NCI-H187 treated with DMSO at 0.1 percent for 48 hours (cell line): ENCODE measurements around the gene SLC15A5.

Source experiments
- DNase-seq: peaks from one replicate; lab custom pipeline; 2025; lab: John Stamatoyannopoulos, UW

Gene SLC15A5, protein sequence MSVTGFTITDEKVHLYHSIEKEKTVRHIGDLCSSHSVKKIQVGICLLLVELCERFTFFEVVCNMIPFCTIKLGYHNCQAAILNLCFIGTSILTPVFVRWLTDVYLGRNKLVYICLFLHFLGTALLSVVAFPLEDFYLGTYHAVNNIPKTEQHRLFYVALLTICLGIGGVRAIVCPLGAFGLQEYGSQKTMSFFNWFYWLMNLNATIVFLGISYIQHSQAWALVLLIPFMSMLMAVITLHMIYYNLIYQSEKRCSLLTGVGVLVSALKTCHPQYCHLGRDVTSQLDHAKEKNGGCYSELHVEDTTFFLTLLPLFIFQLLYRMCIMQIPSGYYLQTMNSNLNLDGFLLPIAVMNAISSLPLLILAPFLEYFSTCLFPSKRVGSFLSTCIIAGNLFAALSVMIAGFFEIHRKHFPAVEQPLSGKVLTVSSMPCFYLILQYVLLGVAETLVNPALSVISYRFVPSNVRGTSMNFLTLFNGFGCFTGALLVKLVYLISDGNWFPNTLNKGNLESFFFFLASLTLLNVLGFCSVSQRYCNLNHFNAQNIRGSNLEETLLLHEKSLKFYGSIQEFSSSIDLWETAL

DNA sequence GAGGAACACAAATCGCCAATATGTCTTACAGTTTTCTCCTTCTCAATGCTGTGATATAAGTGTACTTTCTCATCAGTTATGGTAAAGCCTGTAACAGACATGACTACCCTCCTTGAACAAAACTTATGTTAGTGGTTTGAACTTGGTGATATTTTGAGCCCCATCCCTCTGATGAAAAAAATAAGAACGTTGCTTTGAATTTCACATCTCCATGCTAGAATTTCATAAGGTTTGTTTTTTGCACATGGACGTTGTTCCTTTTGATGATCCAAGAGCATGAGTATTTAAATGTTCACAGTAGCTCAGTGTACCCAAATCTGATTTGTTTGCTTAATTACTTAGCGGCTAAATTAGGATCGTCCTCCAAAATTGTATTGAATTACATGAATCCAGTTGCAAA, at the start of gene SLC15A5:
Gene SLC15A5 (minus strand): TSS at position 101 of the 400 bp plus-strand sequence. CDS start 0 bp downstream, at position 101.
- DNase-seq, result no peak

DNA sequence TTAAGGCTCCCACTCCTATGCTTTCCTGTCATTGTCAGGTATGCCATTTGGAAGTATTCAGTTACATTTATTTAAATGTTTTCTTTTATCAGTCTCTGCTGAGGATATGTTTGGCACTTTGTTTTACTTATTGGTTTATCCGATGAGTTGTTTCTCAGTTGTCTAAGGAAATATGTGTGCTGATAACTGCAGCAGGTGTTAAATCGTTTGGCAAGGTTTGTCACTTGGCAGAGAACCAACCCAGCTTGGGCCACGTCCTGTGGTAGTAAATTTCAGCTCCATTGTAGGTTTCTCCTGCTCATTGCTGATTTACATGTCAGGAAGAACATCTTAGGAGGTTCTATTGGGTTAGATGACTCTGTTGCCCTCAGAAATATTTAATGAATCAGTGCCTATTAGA, 47.9 kb upstream of the SLC15A5 start:
- DNase-seq, result no peak

DNA sequence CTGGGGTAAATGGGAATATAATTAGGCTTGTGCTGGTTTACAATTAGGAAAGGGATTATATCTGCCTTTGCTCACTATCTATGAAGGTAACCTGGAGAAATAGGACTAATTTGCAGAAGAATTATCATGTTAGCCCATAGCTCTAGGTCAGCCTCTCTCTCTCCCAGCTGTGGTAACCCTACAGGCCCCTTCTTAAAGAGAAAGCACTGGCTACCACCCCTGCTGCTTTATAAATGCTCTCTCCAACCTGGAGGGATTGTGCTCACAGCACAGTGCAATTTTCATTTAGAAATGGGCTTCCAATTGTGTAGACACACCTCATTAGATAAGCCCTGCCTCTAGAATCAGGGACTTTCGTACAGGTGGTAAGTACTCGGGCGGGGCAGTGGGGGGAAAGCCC, 47.3 kb upstream of the SLC15A5 start:
- no peak for DNase-seq

DNA sequence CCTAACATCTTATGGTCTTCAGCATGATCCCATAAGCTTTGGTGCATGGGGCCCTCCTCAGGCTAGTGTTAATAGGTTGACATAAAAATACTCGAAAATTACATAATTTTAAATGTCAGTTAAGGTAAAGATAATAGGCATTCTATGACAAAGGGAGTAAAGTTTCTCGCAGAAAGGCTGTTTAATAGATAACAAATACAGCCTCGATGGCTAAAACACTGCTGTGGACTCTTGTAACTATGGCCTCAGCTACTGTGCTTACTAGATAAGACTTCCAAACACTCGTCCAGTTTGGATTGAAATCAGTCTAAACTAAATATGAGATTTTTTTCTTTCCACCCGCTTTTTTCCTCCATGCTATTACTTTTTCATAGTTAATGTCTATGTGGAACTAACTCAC, 46.8 kb upstream of the SLC15A5 start:
- DNase-seq, result no peak

DNA sequence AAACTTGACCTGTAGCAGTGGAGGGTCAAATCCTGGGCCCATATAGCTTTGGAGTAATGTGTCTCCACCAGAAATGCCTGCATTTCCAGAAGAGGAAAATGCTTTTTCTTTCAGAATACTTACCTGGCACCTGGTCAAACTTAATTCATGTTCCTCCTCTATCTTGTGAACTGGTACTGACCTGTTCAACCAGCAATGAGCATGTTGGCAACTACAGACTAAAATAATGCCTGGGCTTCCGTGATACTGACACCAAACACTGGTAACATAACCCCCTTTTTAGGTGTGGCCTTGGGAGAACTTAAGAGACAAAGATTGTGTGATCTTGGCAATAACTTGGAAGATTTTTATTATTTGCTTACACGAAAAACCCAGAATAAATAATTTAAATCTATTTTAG, 46.2 kb upstream of the SLC15A5 start:
- DNase-seq, result no peak

DNA sequence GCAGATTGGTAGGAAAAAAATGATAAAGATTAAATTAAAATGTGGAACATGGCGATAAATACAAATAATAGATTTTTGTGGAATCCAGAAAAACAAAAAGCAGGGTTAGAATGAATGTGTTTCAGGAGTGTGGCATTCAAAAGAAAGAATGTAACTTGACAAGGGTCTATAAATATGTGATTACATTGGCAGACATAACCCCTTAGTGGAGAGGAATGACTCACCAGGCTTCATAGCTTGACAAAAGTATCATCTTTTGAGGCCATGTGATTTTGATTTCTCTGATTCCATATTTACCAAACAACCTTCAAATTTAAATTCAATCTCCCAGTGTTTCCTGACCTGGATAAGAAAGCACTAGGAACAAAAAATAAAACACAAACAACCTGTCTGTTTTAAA, 45.5 kb upstream of the SLC15A5 start:
- no peak for DNase-seq

DNA sequence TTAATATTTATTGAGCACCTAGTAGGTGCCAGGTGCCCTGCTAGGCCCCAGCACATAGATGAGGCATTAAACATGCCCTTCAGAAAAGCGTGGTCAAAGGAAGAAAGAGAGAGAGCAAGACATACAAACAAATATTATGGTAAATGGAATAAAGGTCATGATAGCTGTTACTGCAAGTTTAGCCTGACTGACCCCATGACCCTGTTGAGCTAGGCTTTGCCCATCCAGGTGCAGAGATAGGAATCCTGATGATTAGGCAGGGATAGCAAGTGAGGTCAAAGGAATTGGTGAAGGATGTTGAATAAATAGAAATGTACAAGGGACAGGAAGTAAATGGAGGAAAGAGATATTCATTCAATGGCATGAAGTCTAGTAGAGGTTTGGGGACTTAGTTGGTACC, 33.4 kb upstream of the SLC15A5 start:
- DNase-seq, result no peak

DNA sequence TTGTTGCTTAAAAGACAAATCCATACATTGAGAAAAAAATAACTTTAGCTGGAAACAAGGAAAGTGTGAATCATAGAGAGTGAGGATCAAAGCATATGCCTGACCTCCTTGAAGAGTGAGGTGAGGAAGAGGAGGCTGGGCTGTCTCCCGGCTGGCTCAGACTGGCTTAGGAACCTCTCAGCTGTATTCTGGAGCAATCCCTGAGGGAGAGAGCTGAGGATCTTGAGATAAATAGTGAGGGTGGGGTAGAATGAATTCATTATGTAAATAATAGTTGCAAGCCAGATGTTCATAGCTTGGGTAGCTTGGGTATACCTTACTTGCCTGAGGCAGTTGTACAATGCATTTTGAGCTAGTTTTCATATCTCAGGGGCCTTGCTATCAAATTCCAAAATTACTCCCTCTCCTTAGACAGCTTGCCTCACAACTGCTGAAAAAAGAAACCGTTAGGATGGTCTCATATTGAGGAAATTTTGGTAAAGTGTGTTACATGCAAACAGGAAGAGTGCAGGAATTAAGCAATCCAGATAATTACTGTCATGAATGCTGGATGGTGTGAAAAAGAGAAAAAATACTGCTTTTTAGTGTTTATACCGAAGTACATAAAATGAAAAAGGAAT, 30.5 kb upstream of the SLC15A5 start:
- DNase-seq, result no peak

DNA sequence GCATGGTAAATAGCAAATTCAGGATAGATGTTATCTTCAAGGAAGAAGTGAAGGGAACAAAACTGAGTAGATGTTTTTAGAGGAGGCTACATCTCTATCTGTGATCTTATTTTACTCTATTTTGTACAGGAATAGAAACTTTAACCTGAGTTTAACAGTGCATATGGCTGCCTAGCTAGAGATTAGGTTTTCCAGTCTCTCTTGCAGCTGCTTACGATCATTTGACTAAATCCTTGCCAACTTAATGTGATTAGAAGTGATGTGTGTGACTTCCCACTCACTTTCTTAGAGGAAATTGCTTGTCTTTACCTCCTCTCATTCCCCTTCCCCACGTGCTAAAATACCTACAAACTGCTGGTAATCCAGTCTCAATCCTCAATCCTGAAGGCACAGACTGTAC, 26.5 kb upstream of the SLC15A5 start:
- no peak for DNase-seq

DNA sequence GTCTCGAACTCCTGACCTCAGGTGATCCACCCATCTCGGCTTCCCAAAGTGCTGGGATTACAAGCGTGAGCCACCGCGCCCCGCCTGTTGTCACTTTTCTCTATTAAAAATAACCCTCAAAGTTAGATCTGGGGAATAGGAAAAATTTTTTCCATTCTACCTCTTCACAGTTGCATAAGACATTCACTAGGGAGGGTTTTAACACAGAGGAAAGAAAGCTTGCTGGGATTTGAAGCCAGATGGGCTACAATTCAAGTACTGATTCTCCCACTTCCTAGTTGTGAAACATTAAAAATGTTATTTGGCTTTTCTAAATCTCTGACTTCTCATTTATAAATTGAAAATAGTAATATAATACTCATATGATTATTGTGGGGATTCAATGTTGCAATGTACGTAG, 23.3 kb upstream of the SLC15A5 start:
- DNase-seq, result no peak

DNA sequence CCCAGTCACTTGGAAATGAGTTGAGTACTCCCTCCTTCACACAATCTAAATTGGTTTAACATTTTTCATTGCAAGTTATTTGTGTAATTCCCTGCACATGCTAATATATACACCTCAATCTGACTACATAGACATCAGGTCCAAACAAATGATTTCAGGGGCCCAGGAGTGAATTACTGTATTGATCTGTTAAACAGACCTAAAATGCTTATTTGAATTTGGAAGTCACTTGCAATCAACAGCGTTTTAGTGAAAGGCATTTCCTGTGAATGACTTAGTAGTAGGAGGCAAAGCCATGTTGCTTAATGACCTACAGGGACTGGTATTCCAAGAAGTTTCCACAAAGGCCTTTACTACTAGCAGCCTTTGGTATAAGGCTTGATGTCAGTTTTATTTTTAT, 22.6 kb upstream of the SLC15A5 start:
- no peak for DNase-seq

DNA sequence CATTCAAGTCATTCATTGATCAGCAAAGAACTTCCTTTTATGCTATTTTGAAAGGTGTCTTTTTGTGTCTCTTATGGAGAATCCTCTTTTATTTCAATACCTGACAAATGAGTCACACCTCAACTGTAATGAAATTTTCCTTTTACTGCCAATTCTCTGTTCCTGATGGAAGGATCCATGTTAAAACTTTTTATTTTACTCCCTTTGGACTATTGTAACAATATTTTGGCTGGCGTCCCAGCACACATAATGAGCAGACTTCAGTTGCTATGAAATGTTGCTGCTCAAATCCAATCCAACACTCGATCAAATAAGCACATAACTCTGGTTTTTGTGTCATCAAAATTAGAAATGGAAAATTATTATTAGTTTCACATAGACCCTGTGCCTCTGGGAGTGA, 21.9 kb upstream of the SLC15A5 start:
- no peak for DNase-seq

DNA sequence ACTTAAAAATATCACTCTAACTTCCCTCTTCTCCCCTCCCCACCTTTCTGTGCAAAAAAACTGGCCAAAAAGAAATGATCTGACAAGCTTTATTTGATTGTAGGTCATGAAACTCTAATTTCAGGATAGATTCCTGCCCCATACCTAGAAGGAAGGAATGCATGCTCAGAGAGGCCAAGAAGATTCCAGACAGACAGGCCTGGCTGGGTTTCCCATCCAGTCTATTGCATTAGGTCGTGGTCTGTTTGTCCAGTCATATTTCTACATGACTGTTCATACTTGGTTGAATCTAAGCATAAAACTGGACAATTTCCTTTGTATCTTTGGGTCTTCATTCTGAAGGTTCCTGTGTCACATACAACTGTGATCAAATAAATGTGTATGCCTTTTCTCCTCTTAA, 20.0 kb upstream of the SLC15A5 start:
- no peak for DNase-seq

DNA sequence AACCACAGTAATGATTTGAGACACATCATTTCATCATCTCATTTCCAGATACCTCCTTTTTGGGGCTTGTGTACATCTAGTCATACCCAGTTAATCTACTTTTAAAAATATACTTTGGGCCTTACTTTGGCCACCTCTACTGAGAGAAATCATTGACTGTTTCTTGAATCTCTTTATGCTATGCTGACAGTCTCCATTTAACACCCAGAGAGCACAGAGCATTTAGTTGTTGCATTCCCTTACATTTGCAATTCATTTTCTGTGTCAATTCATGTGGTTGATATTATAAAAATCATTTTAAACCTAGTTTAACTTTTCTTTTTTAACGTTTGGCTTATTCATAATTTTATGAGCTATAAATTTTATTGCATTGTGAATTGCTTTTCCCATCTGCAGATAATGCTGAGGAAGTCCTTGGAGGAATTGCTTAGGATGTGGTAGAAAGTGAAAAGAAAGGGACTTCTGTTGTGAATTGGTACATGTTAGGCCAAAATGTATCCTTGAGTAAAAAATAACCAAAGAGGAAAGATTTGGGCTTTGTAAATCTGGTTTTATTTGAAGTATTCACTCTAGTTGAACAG, 17.0 kb upstream of the SLC15A5 start:
- no peak for DNase-seq

DNA sequence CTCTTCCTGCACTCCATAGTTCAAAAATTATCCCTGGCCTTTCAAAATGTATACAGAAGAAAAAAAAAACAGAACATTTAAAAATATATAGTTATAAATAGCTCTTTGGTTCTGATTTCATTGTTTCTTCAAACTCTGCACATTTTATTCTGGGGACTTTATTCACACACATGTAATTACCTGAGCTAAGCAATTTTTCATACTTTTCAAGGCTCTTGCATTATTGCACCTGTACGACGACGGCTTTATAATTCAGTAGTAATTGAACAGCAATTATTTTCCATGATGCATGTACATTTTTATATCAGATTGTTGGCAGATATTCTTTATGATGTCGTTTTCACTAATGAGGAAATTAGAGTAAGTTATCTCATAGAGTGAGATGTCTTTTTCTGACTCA, 13.5 kb upstream of the SLC15A5 start:
- DNase-seq, result no peak

DNA sequence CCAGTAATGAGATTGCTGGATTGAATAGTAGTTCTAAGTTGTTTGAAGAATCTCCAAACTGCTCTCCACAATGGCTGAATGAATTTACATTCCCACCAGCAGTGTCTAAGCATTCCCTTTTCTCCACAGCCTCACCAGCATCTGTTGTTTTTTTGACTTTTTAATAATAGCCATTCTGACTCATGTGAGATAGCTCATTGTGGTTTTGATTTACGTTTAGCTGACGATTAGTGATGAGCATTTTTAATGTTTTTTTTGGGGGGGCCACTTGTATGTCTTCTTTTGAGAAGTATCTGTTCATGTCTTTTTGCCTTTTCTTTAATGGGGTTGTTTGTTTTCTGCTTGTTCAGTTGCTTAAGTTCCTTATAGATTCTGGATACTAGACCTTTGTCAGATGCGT, 8.1 kb upstream of the SLC15A5 start:
- DNase-seq, result no peak

DNA sequence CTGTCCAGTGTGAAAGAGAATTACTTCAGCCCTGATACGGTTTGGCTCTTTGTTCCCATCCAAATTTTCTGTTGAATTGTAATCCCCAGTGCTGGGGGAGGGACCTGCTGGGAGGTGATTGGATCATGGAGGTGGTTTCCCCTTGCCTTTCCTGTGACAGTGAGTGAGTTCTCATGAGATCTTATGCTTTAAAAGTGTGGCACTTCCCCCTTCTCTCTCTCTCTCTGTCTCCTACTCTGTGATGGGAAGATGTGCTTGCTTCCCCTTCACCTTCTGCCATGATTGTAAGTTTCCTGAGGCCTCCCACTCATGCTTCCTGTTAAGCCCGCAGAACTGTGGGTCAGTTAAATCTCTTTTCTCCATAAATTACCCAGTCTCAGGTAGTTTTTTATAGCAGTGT, 5.5 kb upstream of the SLC15A5 start:
- DNase-seq, result no peak

DNA sequence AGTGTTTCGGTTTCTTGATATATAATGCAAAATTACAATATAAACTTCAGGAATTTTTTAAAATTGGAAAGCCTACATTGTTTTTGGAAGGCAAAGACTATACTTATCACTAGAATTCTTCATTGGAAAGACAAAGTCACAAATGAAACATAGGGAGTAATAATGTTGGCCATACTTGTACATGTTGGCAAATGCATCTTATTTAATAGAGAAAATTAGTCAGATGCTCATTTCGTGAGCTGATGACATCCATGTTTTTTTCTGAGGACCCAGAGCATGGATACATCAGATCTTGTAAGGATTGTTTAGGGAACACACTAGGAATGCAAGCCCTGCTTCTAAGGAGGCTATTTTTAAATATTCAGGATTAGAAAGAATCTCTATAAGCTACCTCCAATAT, 4.6 kb upstream of the SLC15A5 start:
- DNase-seq, result no peak

DNA sequence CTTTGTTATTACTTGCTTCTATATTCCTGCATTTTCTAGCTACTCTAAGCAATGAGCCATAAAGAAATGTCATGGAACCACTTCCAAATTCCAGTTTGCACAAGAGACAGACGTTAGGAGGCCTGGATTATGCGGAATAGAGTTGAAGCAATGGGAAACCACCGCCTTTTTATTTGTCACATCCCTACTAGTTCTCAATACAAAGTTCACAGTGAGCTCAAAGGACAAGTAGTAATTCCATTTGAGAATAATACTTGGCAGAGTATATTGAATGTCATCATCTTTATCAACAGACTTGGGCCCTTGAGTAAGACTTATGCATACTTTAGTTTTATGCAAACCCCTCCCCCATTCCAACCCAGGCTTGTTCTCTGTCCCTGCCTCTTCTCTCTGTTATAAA, 3.7 kb upstream of the SLC15A5 start:
- DNase-seq, result no peak

DNA sequence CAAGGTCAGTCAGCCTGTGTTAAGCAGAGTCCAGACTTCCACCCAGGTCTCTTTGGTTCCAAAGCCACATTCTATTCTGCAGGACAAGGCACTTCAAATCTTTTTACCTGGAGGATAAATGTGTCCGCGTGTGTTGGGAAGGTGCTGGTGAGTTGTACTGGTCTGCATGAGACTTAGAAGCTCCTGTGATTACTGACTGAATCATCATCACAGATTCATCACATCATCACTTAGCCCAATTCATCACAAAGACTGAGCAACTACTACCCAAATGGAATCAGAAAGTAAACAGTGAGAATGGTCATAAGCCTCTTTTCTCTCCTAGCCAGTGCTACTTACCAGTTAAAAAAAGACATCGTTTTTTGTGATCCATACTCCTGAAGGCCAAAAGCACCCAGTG, 5.3 kb downstream of the SLC15A5 start:
- DNase-seq, result no peak

DNA sequence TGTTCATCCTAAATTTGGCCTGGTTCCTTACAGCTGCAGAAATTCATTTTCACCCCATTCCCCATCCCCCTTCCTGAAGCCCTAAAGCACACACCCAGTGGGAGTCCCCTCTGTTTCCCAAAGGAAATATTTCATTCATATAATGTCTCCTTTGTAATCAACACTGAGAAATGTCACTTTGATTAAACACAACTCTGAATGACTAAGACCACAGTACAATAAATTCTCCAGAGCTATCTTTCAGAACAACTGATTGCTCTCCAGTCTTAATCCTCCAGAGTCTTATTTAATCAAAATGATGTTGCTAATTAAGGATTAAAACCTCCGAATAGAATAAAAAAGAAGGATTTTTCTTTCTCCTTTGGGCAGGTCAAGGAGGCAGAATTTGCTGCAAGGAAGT, 6.4 kb downstream of the SLC15A5 start:
- DNase-seq, result no peak

DNA sequence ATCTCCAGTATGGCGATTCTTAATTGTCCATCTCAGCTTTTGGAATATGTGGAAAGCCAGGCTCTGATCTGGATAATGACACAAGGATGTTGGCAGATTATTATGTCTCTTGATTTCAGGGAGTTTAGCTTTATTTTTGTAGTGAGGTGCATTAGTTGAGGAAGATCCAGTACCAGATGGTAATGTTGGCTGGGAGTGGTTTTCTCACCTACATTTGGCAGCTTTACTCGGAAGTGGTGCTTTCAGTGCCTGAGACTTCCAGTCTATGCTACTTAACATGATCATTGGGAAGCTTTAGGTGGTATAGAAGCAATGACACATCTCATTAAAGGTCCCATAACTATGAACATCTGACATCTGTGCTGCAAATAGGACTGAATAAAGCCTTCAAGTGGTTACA, 7.5 kb downstream of the SLC15A5 start:
- no peak for DNase-seq

DNA sequence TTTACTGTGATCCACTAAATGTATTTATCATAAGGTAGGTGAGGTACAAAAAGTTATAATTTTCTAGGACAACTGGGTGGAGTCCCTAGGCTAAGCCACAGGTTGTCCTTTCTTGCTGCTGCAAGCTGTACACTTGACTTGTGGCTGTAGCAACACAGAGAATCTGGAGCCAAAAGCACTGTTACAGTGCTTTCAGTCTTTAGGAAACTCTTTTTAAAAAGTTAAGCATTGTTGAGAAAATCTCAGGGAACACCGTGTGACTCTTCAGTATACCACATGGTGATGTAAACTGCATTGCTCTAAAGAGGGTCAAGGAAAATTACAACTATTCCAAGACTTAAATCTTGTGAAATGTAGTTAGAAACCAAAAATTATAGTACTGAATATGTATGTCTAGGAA, 11.4 kb downstream of the SLC15A5 start:
- no peak for DNase-seq
